Activated T-helper 2 cell treated with anti-CD3 and anti-CD28 coated beads, Interferon-gamma antibody, Interleukin-2, Interleukin-4, amounts not matched to agents 10 μg/mL and 5 μg/mL and 100 μg/mL, durations not matched to agents 14 hours and 24 hours and 36 hours (primary cell): ENCODE data around the gene CHST3. TPM values are rescaled to one million over a fixed set of nuclear protein-coding genes. Genes with fewer than 3 reads are reported as not detected.
"Not testable (repeated sequence)": the region's sequence is repeated elsewhere in the genome, so short reads cannot be mapped to it uniquely, and the experiment has no call there.

Experiments used
- DNase-seq: peaks from one replicate; pipeline ENCODE4 v3.0.0; 2021; ENCODE audit warnings: low spot score
- H3K27ac Mint-ChIP-seq: one replicate; pipeline ENCODE4 v1.8.0; 2021; ENCODE audit warnings: mixed read lengths
- H3K27me3 Mint-ChIP-seq: one replicate; pipeline ENCODE4 v1.8.0; 2021; ENCODE audit warnings: low read depth, mixed read lengths
- H3K36me3 Mint-ChIP-seq: one replicate; pipeline ENCODE4 v1.8.0; 2021; ENCODE audit warnings: low read depth, mixed read lengths
- H3K4me1 Mint-ChIP-seq: one replicate; pipeline ENCODE4 v1.8.0; 2021; ENCODE audit warnings: low read depth, mixed read lengths
- H3K4me3 Mint-ChIP-seq: one replicate; pipeline ENCODE4 v1.8.0; 2021; ENCODE audit warnings: low read depth, mild to moderate bottlenecking, moderate library complexity, mixed read lengths
- H3K9me3 Mint-ChIP-seq: one replicate; pipeline ENCODE4 v1.8.0; 2021; ENCODE audit warnings: mixed read lengths
- intact Hi-C: fragments of 100-400 bp; cut with micrococcal nuclease; formaldehyde crosslinking; loops from one replicate; pipeline ENCODE4 v1.15.1; 2023
- total RNA-seq: library from RNA; stranded (reverse); gene quantifications from 2 replicates; pipeline ENCODE4 v1.2.3, GENCODE V29; 2022

CHST3 gene
- total RNA-seq, 1 donor from 2014 or later: 0.52 TPM

- Mint-ChIP-seq H3K9me3 (no peaks in the 10 kb centered on the region), H3K4me1 (peaks cover 22% of the 10 kb centered on the region), H3K27me3 (no peaks in the 10 kb centered on the region), H3K27ac (no peak overlapping the region), H3K36me3 (no peaks in the 10 kb centered on the region), H3K4me3 (no peak overlapping the region)
- no peak for DNase-seq
- intact Hi-C loops: no loop called here
These were observed 7.8 kb downstream of the CHST3 start for GRCh38 chr10:71971769-71972555.

- intact Hi-C loops: no loop called here
- H3K27ac Mint-ChIP-seq: no peak overlapping the region
- no peak overlapping the region for H3K4me3 Mint-ChIP-seq
- peaks cover 22% of the 10 kb centered on the region for H3K4me1 Mint-ChIP-seq
- no peaks in the 10 kb centered on the region for H3K27me3 Mint-ChIP-seq
- no peaks in the 10 kb centered on the region for H3K36me3 Mint-ChIP-seq
- H3K9me3 Mint-ChIP-seq: no peaks in the 10 kb centered on the region
- DNase-seq: no peak
These were observed 8.8 kb downstream of the CHST3 start for GRCh38 chr10:71972746-71973695.

GRCh38 chr10:71973777-71974488 is 9.7 kb downstream of the CHST3 start:
- DNase-seq: no peak

GRCh38 chr10:71974489-71975021 is 10.4 kb downstream of the CHST3 start:
- H3K9me3 Mint-ChIP-seq: no peaks in the 10 kb centered on the region
- H3K27me3 Mint-ChIP-seq: no peaks in the 10 kb centered on the region
- peaks cover 22% of the 10 kb centered on the region for H3K4me1 Mint-ChIP-seq
- no peak overlapping the region for H3K4me3 Mint-ChIP-seq
- no peak for DNase-seq
- no peaks in the 10 kb centered on the region for H3K36me3 Mint-ChIP-seq
- H3K27ac Mint-ChIP-seq: no peak overlapping the region
- intact Hi-C loops: loop anchor here (1.0 kb wide), 1 partner anchor 10 kb away; no protein-coding TSS in a partner anchor

More at GRCh38 chr10:71973777-71974488, 9.7 kb downstream of the CHST3 start:
- Mint-ChIP-seq H3K36me3 (no peaks in the 10 kb centered on the region), H3K27ac (no peak overlapping the region), H3K4me3 (no peak overlapping the region), H3K4me1 (peaks cover 22% of the 10 kb centered on the region), H3K27me3 (no peaks in the 10 kb centered on the region), H3K9me3 (no peaks in the 10 kb centered on the region)
- intact Hi-C loops: loop anchor here (1.0 kb wide), 1 partner anchor 10 kb away; no protein-coding TSS in a partner anchor

- H3K4me3 Mint-ChIP-seq: no peak overlapping the region
- H3K9me3 Mint-ChIP-seq: no peaks in the 10 kb centered on the region
- peaks cover 22% of the 10 kb centered on the region for H3K4me1 Mint-ChIP-seq
- no peak overlapping the region for H3K27ac Mint-ChIP-seq
- intact Hi-C loops: no loop called here
- no peak for DNase-seq
- H3K27me3 Mint-ChIP-seq: no peaks in the 10 kb centered on the region
- H3K36me3 Mint-ChIP-seq: no peaks in the 10 kb centered on the region
These were observed 11.1 kb downstream of the CHST3 start for GRCh38 chr10:71975087-71975870.

GRCh38 chr10:71975871-71976725 is 11.9 kb downstream of the CHST3 start:
- no peaks in the 10 kb centered on the region for H3K9me3 Mint-ChIP-seq
- no peaks in the 10 kb centered on the region for H3K27me3 Mint-ChIP-seq
- H3K4me3 Mint-ChIP-seq: no peak overlapping the region
- no peak for DNase-seq
- peaks cover 22% of the 10 kb centered on the region for H3K4me1 Mint-ChIP-seq
- no peaks in the 10 kb centered on the region for H3K36me3 Mint-ChIP-seq
- intact Hi-C loops: no loop called here
- no peak overlapping the region for H3K27ac Mint-ChIP-seq

- intact Hi-C loops, H3K36me3 Mint-ChIP-seq, H3K4me3 Mint-ChIP-seq, H3K27me3 Mint-ChIP-seq, H3K27ac Mint-ChIP-seq, H3K9me3 Mint-ChIP-seq, DNase-seq: not testable (repeated sequence)
- peaks cover 18% of the 10 kb centered on the region for H3K4me1 Mint-ChIP-seq
These were observed 13.4 kb downstream of the CHST3 start for GRCh38 chr10:71977614-71977903.

GRCh38 chr10:71978476-71978875 is 14.3 kb downstream of the CHST3 start:
- Mint-ChIP-seq H3K27me3 (no peaks in the 10 kb centered on the region), H3K4me3 (no peak overlapping the region), H3K4me1 (peaks cover 17% of the 10 kb centered on the region), H3K27ac (no peak overlapping the region), H3K9me3 (no peaks in the 10 kb centered on the region), H3K36me3 (no peaks in the 10 kb centered on the region)
- intact Hi-C loops: no loop called here
- no peak for DNase-seq

GRCh38 chr10:71978988-71979691 is 14.9 kb downstream of the CHST3 start:
- intact Hi-C loops: no loop called here
- no peaks in the 10 kb centered on the region for H3K36me3 Mint-ChIP-seq
- no peaks in the 10 kb centered on the region for H3K9me3 Mint-ChIP-seq
- peaks cover 10% of the 10 kb centered on the region for H3K4me1 Mint-ChIP-seq
- no peaks in the 10 kb centered on the region for H3K27me3 Mint-ChIP-seq
- H3K4me3 Mint-ChIP-seq: no peak overlapping the region
- no peak overlapping the region for H3K27ac Mint-ChIP-seq
- DNase-seq: no peak

GRCh38 chr10:71979692-71980062 is 15.5 kb downstream of the CHST3 start:
- intact Hi-C loops: no loop called here
- Mint-ChIP-seq H3K36me3 (no peaks in the 10 kb centered on the region), H3K27me3 (no peaks in the 10 kb centered on the region), H3K4me1 (peaks cover 5% of the 10 kb centered on the region), H3K9me3 (no peaks in the 10 kb centered on the region), H3K27ac (no peak overlapping the region), H3K4me3 (no peak overlapping the region)
- no peak for DNase-seq
